ENCODE data around the gene CST7. TPM values are rescaled to one million over a fixed set of nuclear protein-coding genes. Genes with fewer than 3 reads are reported as not detected.

Gene CST7
- total and polyA plus RNA-seq, 2 donors (not counting 3 experiments of a cell fraction or from before 2014, with no cell fraction given): not detected

DNA sequence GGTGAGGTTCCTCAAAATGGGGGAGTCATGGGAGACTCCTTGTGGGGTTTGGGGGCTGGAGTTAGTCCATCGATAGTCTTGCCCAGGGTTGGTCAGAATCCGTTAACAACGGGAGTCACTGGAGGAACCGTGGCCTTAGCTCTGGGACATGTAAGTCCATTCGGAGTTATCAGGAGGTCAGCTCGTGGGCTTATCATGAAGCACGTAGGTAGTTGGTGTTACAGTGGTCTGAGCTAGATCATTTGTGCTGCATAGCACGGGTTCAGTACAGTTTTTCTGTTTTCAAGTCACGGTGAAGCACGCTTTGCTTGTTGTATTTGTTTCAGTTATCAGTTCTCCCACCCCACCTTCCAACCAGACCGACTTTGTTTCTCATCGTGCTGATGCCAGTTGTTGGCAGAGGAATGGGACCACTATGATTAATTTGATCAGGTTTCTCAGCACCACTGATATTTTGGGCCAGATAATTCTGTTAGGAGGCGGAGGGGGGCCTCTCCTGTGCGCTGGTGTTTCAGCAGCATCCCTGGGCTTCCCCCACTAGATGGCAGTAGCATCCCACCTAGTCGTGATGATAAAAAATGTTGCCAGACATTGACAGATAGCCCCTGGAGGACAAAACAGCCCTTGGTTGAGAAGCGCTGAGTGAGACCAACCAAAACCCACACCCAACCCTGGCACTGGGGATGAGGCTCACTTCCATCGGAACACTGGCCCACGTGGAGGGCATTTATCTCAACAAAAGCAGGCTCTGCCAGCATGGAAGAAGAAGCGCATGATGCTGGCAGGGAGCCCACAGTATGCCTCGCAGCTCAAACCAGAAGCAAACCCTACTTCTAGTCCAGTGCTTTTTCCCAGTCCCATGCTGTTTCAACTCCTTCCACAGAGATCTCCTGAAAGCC, 45.6 kb downstream of the CST7 start:
- H3K79me2 ChIP-seq (ENCODE audit: control insufficient read depth, insufficient read depth, low read length): peaks cover 12% of the 10 kb centered on the region
- BruUV-seq (replicated peaks): no TSS peak
- TF ChIP-seq, protein P1, sequence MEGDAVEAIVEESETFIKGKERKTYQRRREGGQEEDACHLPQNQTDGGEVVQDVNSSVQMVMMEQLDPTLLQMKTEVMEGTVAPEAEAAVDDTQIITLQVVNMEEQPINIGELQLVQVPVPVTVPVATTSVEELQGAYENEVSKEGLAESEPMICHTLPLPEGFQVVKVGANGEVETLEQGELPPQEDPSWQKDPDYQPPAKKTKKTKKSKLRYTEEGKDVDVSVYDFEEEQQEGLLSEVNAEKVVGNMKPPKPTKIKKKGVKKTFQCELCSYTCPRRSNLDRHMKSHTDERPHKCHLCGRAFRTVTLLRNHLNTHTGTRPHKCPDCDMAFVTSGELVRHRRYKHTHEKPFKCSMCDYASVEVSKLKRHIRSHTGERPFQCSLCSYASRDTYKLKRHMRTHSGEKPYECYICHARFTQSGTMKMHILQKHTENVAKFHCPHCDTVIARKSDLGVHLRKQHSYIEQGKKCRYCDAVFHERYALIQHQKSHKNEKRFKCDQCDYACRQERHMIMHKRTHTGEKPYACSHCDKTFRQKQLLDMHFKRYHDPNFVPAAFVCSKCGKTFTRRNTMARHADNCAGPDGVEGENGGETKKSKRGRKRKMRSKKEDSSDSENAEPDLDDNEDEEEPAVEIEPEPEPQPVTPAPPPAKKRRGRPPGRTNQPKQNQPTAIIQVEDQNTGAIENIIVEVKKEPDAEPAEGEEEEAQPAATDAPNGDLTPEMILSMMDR (IDR thresholded peaks at IDR 0.05; ENCODE audit: extremely low read depth in 1 of 2, insufficient read depth in 1 of 2, low read depth in 1 of 2, low read length in 2 of 2): peak; percentile 87 to 95
- no peak for TF ChIP-seq FOS (IDR thresholded peaks at IDR 0.05; ENCODE audit: borderline replicate concordance, insufficient read depth, low read length)
- no peaks in the 10 kb centered on the region for H4K20me1 ChIP-seq (replicated peaks; ENCODE audit: control insufficient read depth, extremely low read depth, insufficient read depth, low read length)
- no peak overlapping the region for H3K4me3 ChIP-seq (replicated peaks in 1 of 3; ENCODE audit: insufficient read depth in 1 of 3, low read depth in 1 of 3, low read length in 3 of 3)
- H3K4me1 ChIP-seq (ENCODE audit: control insufficient read depth, extremely low read depth, insufficient read depth, low read length): peaks cover 19% of the 10 kb centered on the region
- H3K36me3 ChIP-seq (ENCODE audit: control insufficient read depth in 2 of 2, extremely low read depth in 1 of 2, insufficient read depth in 2 of 2, low read length in 2 of 2): no peaks in the 10 kb centered on the region
- ChIA-PET POLR2A (no interaction called here), CTCF (interaction anchor here (0.6 to 4.7 kb wide), 15 partner anchors 20 to 1057 kb away, joined by 3 to 96 read pairs (median 5); partner anchors contain the start of genes GINS1 and PYGB)
- dilution Hi-C loops (cut with MboI; ENCODE audit: extremely low pct_ligation_motif_present, low sequenced_read_pairs) (no loop called here), intact Hi-C loops (cut with micrococcal nuclease) (loop anchor here (1.0 to 2.0 kb wide), 6 partner anchors 42 to 405 kb away; no protein-coding TSS in a partner anchor)
- H3K9ac ChIP-seq (replicated peaks; ENCODE audit: extremely low read depth, insufficient read depth, low read length): no peak overlapping the region
- no peak overlapping the region for H3K27ac ChIP-seq (ENCODE audit: insufficient read depth, low read depth, low read length)
- H2AFZ ChIP-seq (ENCODE audit: low read depth, low read length): peak overlapping the region; percentile 40
- FAIRE-seq: peak; percentile 78
- no peaks in the 10 kb centered on the region for H3K9me3 ChIP-seq (replicated peaks; ENCODE audit: control insufficient read depth, insufficient read depth, low read length)
- peaks cover 0 to 11% of the 10 kb centered on the region in 2 experiments for H3K27me3 ChIP-seq (ENCODE audit: control insufficient read depth in 2 of 2, insufficient read depth in 2 of 2, low read length in 2 of 2)
- H3K4me2 ChIP-seq (ENCODE audit: insufficient read depth, low read length): no peak overlapping the region
- DNase-seq (ENCODE audit: low read depth, low spot score): peak; percentile 78
- H3K9me1 ChIP-seq (replicated peaks; ENCODE audit: control insufficient read depth, extremely low read depth, insufficient read depth, low read length): no peaks in the 10 kb centered on the region

All from endothelial cell of umbilical vein (primary cell).